ENCODE measurements around the gene ZRSR2.
"Not testable (repeated sequence)": the region's sequence is repeated elsewhere in the genome, so short reads cannot be mapped to it uniquely, and the experiment has no call there.

Gene ZRSR2

GRCh38 chrX:15789979-15790768 is at the start of gene ZRSR2:
ZRSR2 (plus strand) TSS chrX:15790484; CDS start chrX:15790496, 12 bp downstream.
- peak; percentile 37 for DNase-seq (ENCODE audit: low read depth)

- DNase-seq (ENCODE audit: low read depth): no peak
Measured at GRCh38 chrX:15744181-15744867, 46.0 kb upstream of the ZRSR2 start.

- DNase-seq (ENCODE audit: low read depth): no peak
Measured at GRCh38 chrX:15745179-15745578, 45.1 kb upstream of the ZRSR2 start.

GRCh38 chrX:15746651-15747050 is 43.6 kb upstream of the ZRSR2 start:
- DNase-seq (ENCODE audit: low read depth): not testable (repeated sequence)

- no peak for DNase-seq (ENCODE audit: low read depth)
Measured at GRCh38 chrX:15747626-15748173, 42.6 kb upstream of the ZRSR2 start.

GRCh38 chrX:15748841-15749240 is 41.4 kb upstream of the ZRSR2 start:
- no peak for DNase-seq (ENCODE audit: low read depth)

GRCh38 chrX:15749642-15750610 is 40.4 kb upstream of the ZRSR2 start:
- DNase-seq (ENCODE audit: low read depth): no peak

- DNase-seq (ENCODE audit: low read depth): no peak
Measured at GRCh38 chrX:15750611-15751154, 39.6 kb upstream of the ZRSR2 start.

GRCh38 chrX:15751155-15751819 is 39.0 kb upstream of the ZRSR2 start:
- peak; percentile 80 for DNase-seq (ENCODE audit: low read depth)

GRCh38 chrX:15755091-15755490 is 35.2 kb upstream of the ZRSR2 start:
- DNase-seq (ENCODE audit: low read depth): no peak

- no peak for DNase-seq (ENCODE audit: low read depth)
Measured at GRCh38 chrX:15758140-15758539, 32.1 kb upstream of the ZRSR2 start.

GRCh38 chrX:15759886-15760285 is 30.4 kb upstream of the ZRSR2 start:
- not testable (repeated sequence) for DNase-seq (ENCODE audit: low read depth)

GRCh38 chrX:15761564-15762191 is 28.6 kb upstream of the ZRSR2 start:
- no peak for DNase-seq (ENCODE audit: low read depth)

GRCh38 chrX:15769300-15769954 is 20.9 kb upstream of the ZRSR2 start:
- no peak for DNase-seq (ENCODE audit: low read depth)

GRCh38 chrX:15781961-15782699 is 8.2 kb upstream of the ZRSR2 start:
- DNase-seq (ENCODE audit: low read depth): no peak

- DNase-seq (ENCODE audit: low read depth): no peak
Measured at GRCh38 chrX:15785176-15785750, 5.0 kb upstream of the ZRSR2 start.

- DNase-seq (ENCODE audit: low read depth): no peak
Measured at GRCh38 chrX:15786915-15787314, 3.4 kb upstream of the ZRSR2 start.

- no peak for DNase-seq (ENCODE audit: low read depth)
Measured at GRCh38 chrX:15790769-15791290, 546 bp downstream of the ZRSR2 start.

GRCh38 chrX:15797707-15798106 is 7.4 kb downstream of the ZRSR2 start:
- DNase-seq (ENCODE audit: low read depth): no peak
